ENCODE measurements around the gene ZNF236.

Gene ZNF236

DNA sequence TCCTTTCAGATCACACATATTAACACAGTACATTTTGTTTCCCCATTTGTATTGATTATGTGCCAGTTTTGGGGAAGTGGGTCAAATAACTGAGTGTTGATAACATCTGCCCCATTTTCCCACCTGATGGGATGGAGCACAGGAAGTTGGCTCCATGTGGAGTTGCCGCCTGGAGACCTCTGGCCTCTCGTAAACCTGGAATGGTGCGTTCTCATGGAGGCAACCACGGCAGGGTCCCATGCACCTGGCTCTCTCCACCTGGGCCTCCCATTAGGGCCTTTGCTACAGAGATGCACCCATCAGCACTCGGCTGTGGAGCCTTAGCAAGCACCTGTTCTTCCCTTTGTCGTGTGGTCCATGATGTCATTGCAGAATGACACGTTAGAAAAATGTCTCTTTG lies 179.6 kb downstream of the ZNF236 start:
- H3K27me3 ChIP-seq (ENCODE audit: insufficient read depth, low read length), result peaks cover 7% of the 10 kb centered on the region

GRCh38 chr18:77002496-77002895 lies 180.1 kb downstream of the ZNF236 start:
- H3K4me3 ChIP-seq (ENCODE audit: low read length), result no peak overlapping the region
- no peaks in the 10 kb centered on the region for H3K9me3 ChIP-seq (ENCODE audit: low read length)
- H3K4me1 ChIP-seq (ENCODE audit: insufficient read depth, low read length), result no peaks in the 10 kb centered on the region
- H3K36me3 ChIP-seq (ENCODE audit: insufficient read depth, low read length), result no peaks in the 10 kb centered on the region
- no peak overlapping the region for H2AFZ ChIP-seq (ENCODE audit: low read depth, low read length)
- H3K27me3 ChIP-seq (ENCODE audit: insufficient read depth, low read length), result peaks cover 7% of the 10 kb centered on the region

More for the DNA sequence above, 179.6 kb downstream of the ZNF236 start:
- no peaks in the 10 kb centered on the region for H3K9me3 ChIP-seq (ENCODE audit: low read length)
- no peak overlapping the region for H2AFZ ChIP-seq (ENCODE audit: low read depth, low read length)
- H3K4me1 ChIP-seq (ENCODE audit: insufficient read depth, low read length), result peaks cover 3% of the 10 kb centered on the region
- H3K4me3 ChIP-seq (ENCODE audit: low read length), result no peak overlapping the region
- no peaks in the 10 kb centered on the region for H3K36me3 ChIP-seq (ENCODE audit: insufficient read depth, low read length)

DNA sequence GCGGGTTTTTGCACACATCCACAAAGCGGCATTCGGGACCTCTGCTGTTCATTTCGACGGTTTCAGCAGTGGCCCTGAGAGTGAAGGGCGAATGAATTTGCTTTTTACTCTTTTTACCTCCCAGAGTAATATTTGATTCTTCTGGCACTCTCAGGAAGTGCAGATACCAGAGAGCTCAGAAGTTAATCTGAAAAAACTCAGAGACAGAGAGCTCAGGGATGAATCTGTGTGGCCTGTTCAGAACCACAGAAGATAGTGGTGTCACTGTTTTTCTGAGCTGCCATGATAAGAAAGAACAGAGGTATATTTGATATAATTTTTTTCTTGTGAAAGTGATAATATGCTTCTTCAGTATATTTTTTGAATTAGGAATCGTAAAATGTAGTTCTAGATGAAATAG lies 181.0 kb downstream of the ZNF236 start:
- Histone ChIP-seq H3K4me3 (ENCODE audit: low read length) (no peak overlapping the region), H3K27me3 (ENCODE audit: insufficient read depth, low read length) (peaks cover 7% of the 10 kb centered on the region), H3K4me1 (ENCODE audit: insufficient read depth, low read length) (no peaks in the 10 kb centered on the region), H3K36me3 (ENCODE audit: insufficient read depth, low read length) (no peaks in the 10 kb centered on the region), H2AFZ (ENCODE audit: low read depth, low read length) (no peak overlapping the region), H3K9me3 (ENCODE audit: low read length) (no peaks in the 10 kb centered on the region)

DNA sequence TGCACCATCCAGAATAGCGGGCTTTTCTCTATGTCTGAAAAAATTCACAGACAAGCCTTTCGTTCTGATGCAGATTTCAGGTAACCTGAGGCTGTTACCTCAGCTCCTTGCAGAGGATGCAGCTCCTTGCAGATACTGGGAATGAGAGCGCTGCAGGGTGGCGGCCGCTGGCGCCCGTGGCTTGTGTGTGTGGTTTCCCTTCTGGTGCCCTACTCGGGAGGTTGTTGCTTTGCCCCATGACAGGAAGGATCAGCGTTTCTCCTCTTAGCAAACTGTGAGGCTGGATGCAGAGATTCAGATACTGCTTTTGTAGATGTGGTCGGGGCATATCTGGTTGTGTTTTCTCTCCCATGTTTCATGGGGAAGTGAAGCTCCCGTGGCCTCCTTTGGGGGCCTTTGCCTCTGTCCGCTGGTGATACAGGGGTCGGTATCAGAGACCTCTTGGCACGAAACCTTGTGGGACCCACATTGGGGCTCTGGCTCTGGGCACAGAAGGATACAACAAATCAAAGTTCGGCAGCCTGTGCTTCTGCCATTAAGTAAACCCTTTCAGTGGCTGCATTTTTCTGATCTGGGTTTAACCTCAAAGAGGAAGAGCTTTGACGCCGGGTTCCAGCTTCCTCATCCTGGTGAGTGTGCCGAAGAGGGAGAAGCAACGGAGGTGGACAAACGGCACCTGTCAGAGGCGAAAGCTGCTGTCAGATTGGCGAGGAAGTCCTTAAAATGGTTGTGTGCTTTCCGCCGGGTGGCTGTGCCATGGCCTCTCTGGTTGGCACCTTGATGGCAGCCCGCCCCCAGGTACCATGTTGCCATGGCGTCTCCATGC lies 182.4 kb downstream of the ZNF236 start:
- Histone ChIP-seq H3K27me3 (ENCODE audit: insufficient read depth, low read length) (peaks cover 7% of the 10 kb centered on the region), H3K36me3 (ENCODE audit: insufficient read depth, low read length) (no peaks in the 10 kb centered on the region), H3K4me1 (ENCODE audit: insufficient read depth, low read length) (no peaks in the 10 kb centered on the region), H3K9me3 (ENCODE audit: low read length) (no peaks in the 10 kb centered on the region), H3K4me3 (ENCODE audit: low read length) (no peak overlapping the region), H2AFZ (ENCODE audit: low read depth, low read length) (no peak overlapping the region)

DNA sequence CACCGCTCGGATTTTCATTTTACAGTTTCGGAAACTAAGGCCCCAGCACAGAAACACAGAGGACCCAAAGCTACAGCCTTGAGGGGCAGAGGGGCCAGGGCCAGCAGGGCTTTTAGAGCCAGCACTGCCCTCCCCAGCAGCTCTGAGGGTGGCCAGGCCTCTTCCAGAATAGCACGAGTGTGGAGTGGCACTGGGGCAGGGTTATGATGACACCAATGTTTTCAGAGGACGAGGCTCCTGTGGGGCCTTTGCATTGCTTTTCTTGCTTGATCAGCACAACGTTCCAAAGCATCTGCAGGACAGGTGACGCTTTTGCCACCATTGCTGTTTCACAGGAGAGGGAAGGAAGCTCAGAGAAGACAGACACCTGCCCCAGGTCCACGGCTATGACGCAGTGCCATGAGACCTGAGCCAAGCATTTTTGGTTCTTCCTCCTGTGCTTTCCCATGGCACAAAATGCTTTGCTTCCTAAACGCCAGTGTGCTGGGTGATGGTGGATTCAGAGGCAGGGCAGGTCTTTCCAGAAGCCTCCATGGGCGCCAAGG lies 183.4 kb downstream of the ZNF236 start:
- H3K27me3 ChIP-seq (ENCODE audit: insufficient read depth, low read length), result peaks cover 7% of the 10 kb centered on the region
- H3K36me3 ChIP-seq (ENCODE audit: insufficient read depth, low read length), result no peaks in the 10 kb centered on the region
- H3K4me1 ChIP-seq (ENCODE audit: insufficient read depth, low read length), result no peaks in the 10 kb centered on the region
- H2AFZ ChIP-seq (ENCODE audit: low read depth, low read length), result no peak overlapping the region
- no peak overlapping the region for H3K4me3 ChIP-seq (ENCODE audit: low read length)
- no peaks in the 10 kb centered on the region for H3K9me3 ChIP-seq (ENCODE audit: low read length)

GRCh38 chr18:77006305-77007175 lies 184.2 kb downstream of the ZNF236 start:
- peaks cover 7% of the 10 kb centered on the region for H3K27me3 ChIP-seq (ENCODE audit: insufficient read depth, low read length)
- H3K4me3 ChIP-seq (ENCODE audit: low read length), result no peak overlapping the region
- H3K36me3 ChIP-seq (ENCODE audit: insufficient read depth, low read length), result no peaks in the 10 kb centered on the region
- H2AFZ ChIP-seq (ENCODE audit: low read depth, low read length), result no peak overlapping the region
- H3K9me3 ChIP-seq (ENCODE audit: low read length), result no peaks in the 10 kb centered on the region
- no peaks in the 10 kb centered on the region for H3K4me1 ChIP-seq (ENCODE audit: insufficient read depth, low read length)

- Histone ChIP-seq H3K27me3 (ENCODE audit: insufficient read depth, low read length) (peaks cover 7% of the 10 kb centered on the region), H3K9me3 (ENCODE audit: low read length) (no peaks in the 10 kb centered on the region), H2AFZ (ENCODE audit: low read depth, low read length) (no peak overlapping the region), H3K4me1 (ENCODE audit: insufficient read depth, low read length) (no peaks in the 10 kb centered on the region), H3K36me3 (ENCODE audit: insufficient read depth, low read length) (no peaks in the 10 kb centered on the region), H3K4me3 (ENCODE audit: low read length) (no peak overlapping the region)
These were observed 184.9 kb downstream of the ZNF236 start for GRCh38 chr18:77007251-77007650.

- no peak overlapping the region for H3K4me3 ChIP-seq (ENCODE audit: low read length)
- peaks cover 7% of the 10 kb centered on the region for H3K27me3 ChIP-seq (ENCODE audit: insufficient read depth, low read length)
- no peaks in the 10 kb centered on the region for H3K36me3 ChIP-seq (ENCODE audit: insufficient read depth, low read length)
- no peaks in the 10 kb centered on the region for H3K9me3 ChIP-seq (ENCODE audit: low read length)
- no peaks in the 10 kb centered on the region for H3K4me1 ChIP-seq (ENCODE audit: insufficient read depth, low read length)
- no peak overlapping the region for H2AFZ ChIP-seq (ENCODE audit: low read depth, low read length)
These were observed 185.6 kb downstream of the ZNF236 start for GRCh38 chr18:77008006-77008405.

DNA sequence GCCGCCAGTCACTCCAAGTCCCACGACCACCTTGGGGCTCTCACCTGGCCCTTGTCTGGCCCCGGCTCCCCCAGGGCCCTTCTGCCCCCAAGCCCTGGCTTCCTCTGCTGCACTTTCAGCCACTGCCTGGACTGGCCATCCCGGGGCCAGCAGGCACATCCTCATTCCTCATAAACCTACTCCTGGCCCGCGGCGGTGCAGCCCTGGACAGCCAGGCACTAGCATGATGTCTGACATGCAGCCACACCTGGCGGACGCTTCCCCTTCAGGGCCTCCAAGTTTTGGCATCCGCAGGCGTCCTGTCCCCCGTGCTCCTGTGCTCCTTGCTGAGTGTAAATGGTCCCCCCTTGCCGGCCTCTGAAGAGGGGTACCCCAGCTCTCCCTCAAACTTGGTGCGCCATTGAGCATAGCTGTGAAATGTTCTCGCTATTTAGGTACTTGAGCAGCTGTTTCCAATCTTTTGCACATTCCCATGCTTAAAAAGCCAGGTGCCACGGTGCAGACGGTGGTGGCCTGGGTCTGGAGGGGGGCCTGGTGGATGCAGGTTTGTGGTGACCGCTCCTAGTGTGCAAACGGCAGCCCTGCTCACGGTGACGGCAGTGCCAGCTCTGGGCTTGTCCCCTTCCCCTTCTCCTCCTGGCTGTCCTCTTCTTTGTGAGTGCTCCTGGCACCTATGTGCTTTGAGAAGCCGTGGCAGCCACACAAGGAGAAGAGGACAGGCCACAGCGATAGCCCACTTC lies 186.4 kb downstream of the ZNF236 start:
- Histone ChIP-seq H3K27me3 (ENCODE audit: insufficient read depth, low read length) (peaks cover 7% of the 10 kb centered on the region), H3K4me1 (ENCODE audit: insufficient read depth, low read length) (peaks cover 3% of the 10 kb centered on the region), H3K9me3 (ENCODE audit: low read length) (no peaks in the 10 kb centered on the region), H3K4me3 (ENCODE audit: low read length) (no peak overlapping the region), H2AFZ (ENCODE audit: low read depth, low read length) (no peak overlapping the region), H3K36me3 (ENCODE audit: insufficient read depth, low read length) (no peaks in the 10 kb centered on the region)

DNA sequence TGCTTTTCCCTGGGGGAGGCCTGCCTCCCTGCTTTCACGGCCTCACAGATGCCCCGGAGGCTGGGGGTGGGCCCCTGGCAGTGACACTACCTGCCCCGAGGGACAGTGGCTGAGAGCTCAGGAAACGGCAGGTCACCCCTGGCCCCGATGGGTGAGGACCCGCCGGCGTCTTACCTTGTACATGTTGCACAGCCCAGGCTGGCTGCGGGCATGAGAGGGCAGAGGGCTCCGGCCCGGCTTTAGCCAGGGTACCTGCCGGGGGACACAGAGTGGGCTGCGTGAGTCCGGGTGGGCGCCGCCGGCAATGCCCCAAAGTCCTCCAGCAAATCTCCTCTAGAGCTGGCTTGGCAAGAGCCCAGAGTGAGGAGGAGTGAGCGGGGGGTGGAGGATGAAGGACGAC lies 187.3 kb downstream of the ZNF236 start:
- Histone ChIP-seq H3K4me1 (ENCODE audit: insufficient read depth, low read length) (peaks cover 8% of the 10 kb centered on the region), H3K9me3 (ENCODE audit: low read length) (no peaks in the 10 kb centered on the region), H3K4me3 (ENCODE audit: low read length) (no peak overlapping the region), H3K36me3 (ENCODE audit: insufficient read depth, low read length) (no peaks in the 10 kb centered on the region), H3K27me3 (ENCODE audit: insufficient read depth, low read length) (peaks cover 4% of the 10 kb centered on the region), H2AFZ (ENCODE audit: low read depth, low read length) (no peak overlapping the region)

DNA sequence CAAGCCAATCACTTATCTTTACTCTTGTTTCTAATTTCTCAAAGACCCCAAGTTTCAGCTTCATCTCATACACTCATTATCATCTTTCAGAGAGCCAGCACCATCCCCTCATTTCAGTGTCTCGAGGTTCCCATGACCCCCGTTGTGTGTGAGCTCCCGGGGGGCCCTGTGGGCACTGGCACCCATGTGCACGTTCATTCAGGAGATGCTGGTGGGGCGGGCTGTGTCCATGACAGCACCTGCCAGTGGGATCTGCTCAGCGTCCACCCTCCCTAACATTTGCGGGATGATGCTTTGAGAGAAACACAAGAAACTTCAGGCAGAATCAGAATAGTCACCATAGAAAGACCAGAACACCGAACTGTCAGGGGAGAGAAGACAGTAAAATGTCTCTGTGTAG lies 189.8 kb downstream of the ZNF236 start:
- H3K4me3 ChIP-seq (ENCODE audit: low read length), result no peak overlapping the region
- H3K36me3 ChIP-seq (ENCODE audit: insufficient read depth, low read length), result no peaks in the 10 kb centered on the region
- peaks cover 13% of the 10 kb centered on the region for H3K4me1 ChIP-seq (ENCODE audit: insufficient read depth, low read length)
- H3K9me3 ChIP-seq (ENCODE audit: low read length), result no peaks in the 10 kb centered on the region
- no peak overlapping the region for H2AFZ ChIP-seq (ENCODE audit: low read depth, low read length)
- no peaks in the 10 kb centered on the region for H3K27me3 ChIP-seq (ENCODE audit: insufficient read depth, low read length)

GRCh38 chr18:77012806-77013541 lies 190.6 kb downstream of the ZNF236 start:
- Histone ChIP-seq H3K4me3 (ENCODE audit: low read length) (no peak overlapping the region), H2AFZ (ENCODE audit: low read depth, low read length) (no peak overlapping the region), H3K36me3 (ENCODE audit: insufficient read depth, low read length) (no peaks in the 10 kb centered on the region), H3K9me3 (ENCODE audit: low read length) (no peaks in the 10 kb centered on the region), H3K4me1 (ENCODE audit: insufficient read depth, low read length) (peaks cover 19% of the 10 kb centered on the region), H3K27me3 (ENCODE audit: insufficient read depth, low read length) (no peaks in the 10 kb centered on the region)
